SK-N-SH (cell line): ENCODE data around the gene TM7SF2. TPM values are rescaled to one million over a fixed set of nuclear protein-coding genes. Genes with fewer than 3 reads are reported as not detected.
"Not testable (repeated sequence)": the region's sequence is repeated elsewhere in the genome, so short reads cannot be mapped to it uniquely, and the experiment has no call there.

Source experiments
- CTCF ChIA-PET: fragments of 300-600, 350-600 bp; formaldehyde crosslinking; extraction: SDS; loops from one replicate; lab custom pipeline; 2021; lab: Yijun Ruan, JAX
- POLR2A ChIA-PET: fragments of 350-600 bp; sonication (Branson Sonifier 250); formaldehyde crosslinking; extraction: SDS; loops from one replicate; lab custom pipeline; 2020; ENCODE audit warnings: antibody characterized with exemption, inconsistent platforms; lab: Yijun Ruan, JAX
- DNase-seq: peaks from one replicate; pipeline ENCODE4 v3.0.0; 2012
- H2AFZ ChIP-seq: fragments of 200-600 bp; sonication (generic); 2 replicates; pipeline ENCODE4 v1.8.1; 2016; ENCODE audit warnings: antibody characterized with exemption, mild to moderate bottlenecking, low read depth
- H3F3A ChIP-seq: fragments of 200-600 bp; sonication (generic); replicated peaks from 2 replicates; pipeline ENCODE3; 2016; ENCODE audit warnings: antibody characterized with exemption, mild to moderate bottlenecking; ENCODE audit not compliant: insufficient read depth
- H3K27ac ChIP-seq, 2 experiments: fragments of 200-500 bp in 1 of 2; fragments of 200-600 bp in 1 of 2; sonication (Bioruptor generic) in 1 of 2; sonication (generic), shearing (Covaris generic) in 1 of 2; 2 replicates each; pipeline versions ENCODE4 v1.5.1 to v1.6.1; 2014 to 2016; ENCODE audit warnings: low read depth in 2 of 2, inconsistent platforms in 1 of 2, low read length in 1 of 2, mild to moderate bottlenecking in 1 of 2, mixed read lengths in 1 of 2
- H3K27me3 ChIP-seq: fragments of 200-600 bp; sonication (generic), shearing (Covaris generic); 2 replicates; pipeline ENCODE4 v1.6.1; 2016; ENCODE audit warnings: mixed run types; ENCODE audit not compliant: insufficient read depth
- H3K36me3 ChIP-seq, 2 experiments: fragments of 200-500 bp in 1 of 2; fragments of 200-600 bp in 1 of 2; sonication (Bioruptor generic) in 1 of 2; sonication (generic) in 1 of 2; replicated peaks in 1 of 2; 2 replicates each; pipeline versions ENCODE3 to v1.5.1; 2014 to 2016; ENCODE audit warnings: low read length in 1 of 2, mild to moderate bottlenecking in 1 of 2; ENCODE audit not compliant: insufficient read depth in 2 of 2, control insufficient read depth in 1 of 2
- H3K4me1 ChIP-seq, 2 experiments: fragments of 200-500 bp in 1 of 2; fragments of 200-600 bp in 1 of 2; sonication (Bioruptor generic) in 1 of 2; sonication (generic), shearing (Covaris generic) in 1 of 2; 2 replicates each; pipeline versions ENCODE4 v1.5.1 to v1.6.1; 2014 to 2016; ENCODE audit warnings: low read depth in 1 of 2, low read length in 1 of 2, mixed run types in 1 of 2; ENCODE audit not compliant: insufficient read depth in 2 of 2, control insufficient read depth in 1 of 2
- H3K4me2 ChIP-seq: fragments of 200-600 bp; sonication (generic), shearing (Covaris generic); 2 replicates; pipeline ENCODE4 v1.6.1; 2017; ENCODE audit warnings: mixed run types
- H3K4me3 ChIP-seq, 2 experiments: fragments of 200-500 bp in 1 of 2; fragments of 200-600 bp in 1 of 2; sonication (Bioruptor generic) in 1 of 2; sonication (generic), shearing (Covaris generic) in 1 of 2; 2 replicates each; pipeline versions ENCODE4 v1.5.1 to v1.8.1; 2014 to 2016; ENCODE audit warnings: low read depth in 2 of 2, inconsistent platforms in 1 of 2, low read length in 1 of 2, mild to moderate bottlenecking in 1 of 2, mixed read lengths in 1 of 2, moderate library complexity in 1 of 2
- H3K79me2 ChIP-seq: fragments of 200-600 bp; sonication (generic); 2 replicates; pipeline ENCODE4 v1.8.1; 2017; ENCODE audit warnings: mild to moderate bottlenecking; ENCODE audit not compliant: insufficient read depth
- H3K9ac ChIP-seq: fragments of 200-600 bp; sonication (generic); 2 replicates; pipeline ENCODE4 v1.6.1; 2017; ENCODE audit warnings: mixed run types
- H3K9me2 ChIP-seq: fragments of 200-600 bp; sonication (generic); 2 replicates; pipeline ENCODE4 v1.6.1; 2017; ENCODE audit warnings: mixed run types
- H3K9me3 ChIP-seq: fragments of 200-600 bp; sonication (generic); 2 replicates; pipeline ENCODE4 v1.6.1; 2017; ENCODE audit warnings: mixed run types, mild to moderate bottlenecking, moderate library complexity
- H4K20me1 ChIP-seq: fragments of 200-600 bp; sonication (generic); 2 replicates; pipeline ENCODE4 v1.6.1; 2017; ENCODE audit warnings: mild to moderate bottlenecking, mixed run types; ENCODE audit not compliant: insufficient read depth
- CHD2 ChIP-seq: fragments of 150-350 bp; IDR thresholded peaks from 2 replicates; pipeline ENCODE4 v1.6.1; 2018; ENCODE audit warnings: low read length; ENCODE audit not compliant: partially characterized antibody
- FOXM1 ChIP-seq: IDR thresholded peaks from 2 replicates; pipeline ENCODE4 v1.4.0; 2012; ENCODE audit warnings: low read depth, mild to moderate bottlenecking
- GATA2 ChIP-seq: sonication (generic); formaldehyde crosslinking; IDR thresholded peaks from 2 replicates; pipeline ENCODE4 v1.5.0; 2020; ENCODE audit warnings: mild to moderate bottlenecking, missing genetic modification reagents
- MEF2A ChIP-seq: IDR thresholded peaks from 2 replicates; pipeline ENCODE4 v1.4.0; 2012; ENCODE audit warnings: low read depth, borderline replicate concordance
- POLR2AphosphoS5 ChIP-seq: IDR thresholded peaks from 2 replicates; pipeline ENCODE4 v1.6.1; 2012; ENCODE audit warnings: low read depth, low read length
- RXRA ChIP-seq: IDR thresholded peaks from 2 replicates; pipeline ENCODE4 v1.4.0; 2012; ENCODE audit warnings: low read depth, mild to moderate bottlenecking, borderline replicate concordance
- YY1 ChIP-seq: IDR thresholded peaks from 2 replicates; pipeline ENCODE4 v1.4.0; 2012; ENCODE audit warnings: low read depth, mild to moderate bottlenecking
- WGBS: methylation state at CpG from one replicate; pipeline ENCODE4 v1.1.6; 2017; ENCODE audit warnings: low lambda C conversion rate; 5-methylcytosine and 5-hydroxymethylcytosine counted together
- polyA plus RNA-seq, 3 experiments: library from polyadenylated mRNA; depleted of rRNA; stranded (reverse); fragments of >200 nt; gene quantifications; 2 replicates each; pipeline ENCODE4 v1.2.3, GENCODE V29; 2012
- TF ChIP-seq, protein P1 (sequence below): IDR thresholded peaks from 2 replicates; pipeline ENCODE4 v1.6.1; 2012; ENCODE audit warnings: mild to moderate bottlenecking, low read depth, low read length, moderate library complexity
- TF ChIP-seq, protein P2 (sequence below): fragments of 200-600 bp; sonication (generic); IDR thresholded peaks from 2 replicates; pipeline ENCODE4 v1.6.1; 2017; ENCODE audit warnings: antibody characterized with exemption, mild to moderate bottlenecking, moderate library complexity
- TF ChIP-seq, protein P3 (sequence below): fragments of 150-350 bp; IDR thresholded peaks from 2 replicates; pipeline ENCODE4 v1.6.1; 2017; ENCODE audit warnings: antibody characterized with exemption, low read length, low read depth, borderline replicate concordance

The TM7SF2 gene
- polyA plus RNA-seq, 1 of the 3 experiments (the other 2 are of a cell fraction) = 87.8 TPM

DNA sequence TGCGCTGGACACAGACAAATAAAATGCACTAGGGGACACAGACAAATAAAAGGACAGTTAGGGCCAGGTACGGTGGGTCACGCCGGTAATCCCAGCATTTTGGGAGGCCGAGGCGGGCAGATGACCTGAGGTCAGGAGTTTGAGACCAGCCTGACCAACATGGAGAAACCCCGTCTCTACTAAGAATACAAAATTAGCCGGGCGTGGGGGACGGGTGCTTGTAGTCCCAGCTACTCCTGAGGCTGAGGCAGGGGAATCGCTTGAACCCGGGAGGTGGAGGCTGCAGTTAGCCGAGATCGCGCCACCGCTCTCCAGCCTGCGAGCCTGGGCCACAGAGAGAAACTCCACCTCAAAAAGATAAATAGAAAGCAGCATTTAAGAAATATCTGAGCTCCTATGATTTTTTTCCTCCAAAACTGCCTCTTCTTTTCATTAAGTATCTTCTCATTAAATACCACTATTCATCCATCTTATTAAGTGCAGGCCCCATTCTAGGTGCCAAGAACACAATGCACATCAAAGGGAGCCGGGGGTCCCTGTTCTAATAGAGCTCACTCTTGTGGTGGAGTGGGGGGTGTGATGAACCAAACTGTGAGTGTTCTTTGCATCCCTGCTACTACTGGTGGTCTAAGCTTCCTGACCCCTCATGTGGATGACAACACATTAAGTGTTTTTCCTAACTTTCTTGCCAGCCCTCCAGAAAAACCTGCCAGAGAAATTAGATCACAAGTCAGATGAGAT lies 6.6 kb downstream of the TM7SF2 start:
- H3K9me2 ChIP-seq = no peaks in the 10 kb centered on the region
- TF ChIP-seq RXRA (no peak), POLR2AphosphoS5 (0 out of 2 replicates have a peak, but pooled peaks have one; percentile 8)
- TF ChIP-seq, all 33 proteins: peak for 1
- no peak overlapping the region for H2AFZ ChIP-seq
- CTCF ChIA-PET = interaction anchor here (0.6 to 3.2 kb wide), 21 partner anchors 9 to 284 kb away, joined by 3 to 27 read pairs (median 5); partner anchors contain the start of genes ARL2, CAPN1, CDC42BPG and EHD1
- H3K9ac ChIP-seq = no peak overlapping the region
- no peaks in the 10 kb centered on the region for H3K9me3 ChIP-seq
- H3K4me1 ChIP-seq = peaks cover 23 to 46% of the 10 kb centered on the region in 2 experiments; a peak in 3 of 4 replicates
- no peaks in the 10 kb centered on the region for H3K27me3 ChIP-seq
- H3K36me3 ChIP-seq = peaks cover 34 to 35% of the 10 kb centered on the region in 2 experiments
- peak overlapping the region in 1 of 2 experiments; percentile 74; a peak in 1 of 4 replicates for H3K4me3 ChIP-seq
- H4K20me1 ChIP-seq = no peaks in the 10 kb centered on the region
- H3K79me2 ChIP-seq = peaks cover 51% of the 10 kb centered on the region
- DNase-seq = no peak
- POLR2A ChIA-PET = interaction anchor here (0.5 to 3.4 kb wide), 5 partner anchors 14 to 63 kb away, joined by 3 to 25 read pairs (median 5); partner anchors contain the start of genes CAPN1, CDCA5, SYVN1 and ZFPL1
- H3K27ac ChIP-seq = peak overlapping the region; percentile 21 to 51; a peak in 2 of 4 replicates
- H3K4me2 ChIP-seq = no peak overlapping the region
- H3F3A ChIP-seq = peaks cover 29% of the 10 kb centered on the region
- 87% methylated on average over 18 of the region's 18 CpGs for WGBS

DNA sequence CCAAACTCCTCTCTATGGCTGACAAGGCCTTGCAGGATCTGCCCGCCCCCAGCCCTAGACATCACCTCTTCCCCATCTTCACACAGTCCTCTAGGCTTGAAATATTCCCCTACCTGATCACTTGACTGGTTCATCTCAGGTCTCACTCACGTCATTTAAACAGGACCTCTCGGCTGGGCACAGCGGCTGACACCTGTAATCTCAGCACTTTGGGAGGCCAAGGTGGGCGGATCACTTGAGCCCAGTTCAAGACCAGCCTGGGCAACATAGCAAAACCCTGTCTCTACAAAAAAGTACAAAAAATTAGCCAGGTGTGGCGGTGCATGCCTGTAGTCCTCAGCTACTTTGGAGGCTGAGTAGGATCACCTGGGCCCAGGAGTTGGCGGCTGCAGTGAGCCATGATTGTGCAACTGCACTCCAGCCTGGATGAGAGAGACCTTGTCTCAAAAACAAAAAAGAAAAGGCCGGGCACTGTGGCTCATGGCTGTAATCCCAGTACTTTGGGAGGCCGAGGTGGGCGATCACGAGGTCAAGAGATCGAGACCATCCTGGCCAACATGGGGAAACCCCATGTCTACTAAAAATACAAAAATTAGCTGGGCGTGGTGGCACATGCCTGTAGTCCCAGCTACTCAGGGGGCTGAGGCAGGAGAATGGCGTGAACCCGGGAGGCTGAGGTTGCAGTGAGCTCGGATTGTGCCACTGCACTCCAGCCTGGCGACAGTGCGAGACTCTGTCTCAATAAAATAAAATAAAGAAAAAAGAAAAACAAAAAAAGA lies 7.4 kb downstream of the TM7SF2 start:
- ChIA-PET CTCF (interaction anchor here (0.6 to 3.3 kb wide), 13 partner anchors 7 to 285 kb away, joined by 3 to 47 read pairs (median 4); partner anchors contain the start of genes ARL2, CAPN1, SYVN1 and TM7SF2), POLR2A (interaction anchor here (3.4 kb wide), 1 partner anchor 16 kb away, joined by 25 read pairs; the partner anchor contains the start of gene SYVN1)
- H2AFZ ChIP-seq, H3K9me3 ChIP-seq, H3K27me3 ChIP-seq, DNase-seq, H3K9ac ChIP-seq, H3K9me2 ChIP-seq, H3K4me2 ChIP-seq, H4K20me1 ChIP-seq, H3K4me3 ChIP-seq: not testable (repeated sequence)
- peaks cover 29% of the 10 kb centered on the region for H3F3A ChIP-seq
- H3K27ac ChIP-seq = peak overlapping the region in 1 of 2 experiments; percentile 15; a peak in 1 of 4 replicates
- peaks cover 34 to 38% of the 10 kb centered on the region in 2 experiments for H3K36me3 ChIP-seq
- H3K4me1 ChIP-seq = peaks cover 18 to 38% of the 10 kb centered on the region in 2 experiments; a peak in 3 of 4 replicates
- WGBS = 96% methylated on average over 18 of the region's 18 CpGs
- peaks cover 59% of the 10 kb centered on the region for H3K79me2 ChIP-seq

DNA sequence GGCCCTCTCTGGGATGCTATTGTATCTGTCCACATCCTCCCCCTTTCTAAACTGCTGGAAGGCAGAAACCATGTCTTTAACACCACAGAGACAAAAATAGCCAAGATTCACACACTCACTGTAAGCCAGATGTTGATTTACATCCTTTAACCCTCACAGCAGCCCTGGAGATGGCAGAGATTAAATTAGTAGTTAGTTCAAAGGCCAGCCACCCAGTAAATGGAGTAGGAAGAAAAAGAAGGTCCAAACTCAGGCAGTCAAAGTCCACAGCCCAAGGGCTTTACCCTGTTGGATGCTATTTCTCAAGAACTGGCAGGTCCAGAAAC lies 8.0 kb downstream of the TM7SF2 start:
- Histone ChIP-seq H3K4me1 (peaks cover 18 to 33% of the 10 kb centered on the region in 2 experiments; a peak in 3 of 4 replicates), H3F3A (peaks cover 29% of the 10 kb centered on the region), H3K9me2 (no peaks in the 10 kb centered on the region), H3K9me3 (no peaks in the 10 kb centered on the region), H3K36me3 (peaks cover 36 to 42% of the 10 kb centered on the region in 2 experiments), H3K4me3 (no peak overlapping the region), H4K20me1 (no peaks in the 10 kb centered on the region), H3K27ac (no peak overlapping the region), H3K27me3 (no peaks in the 10 kb centered on the region), H2AFZ (no peak overlapping the region), H3K4me2 (no peak overlapping the region), H3K9ac (no peak overlapping the region), H3K79me2 (peaks cover 65% of the 10 kb centered on the region)
- ChIA-PET CTCF (interaction anchor here (1.4 to 3.3 kb wide), 2 partner anchors 8 to 62 kb away, joined by 3 to 47 read pairs; partner anchors contain the start of gene TM7SF2), POLR2A (no interaction called here)
- DNase-seq = no peak
- TF ChIP-seq YY1 (no peak), GATA2 (no peak), RXRA (no peak), FOXM1 (no peak), CHD2 (no peak), MEF2A (no peak)
- TF ChIP-seq, protein P1, sequence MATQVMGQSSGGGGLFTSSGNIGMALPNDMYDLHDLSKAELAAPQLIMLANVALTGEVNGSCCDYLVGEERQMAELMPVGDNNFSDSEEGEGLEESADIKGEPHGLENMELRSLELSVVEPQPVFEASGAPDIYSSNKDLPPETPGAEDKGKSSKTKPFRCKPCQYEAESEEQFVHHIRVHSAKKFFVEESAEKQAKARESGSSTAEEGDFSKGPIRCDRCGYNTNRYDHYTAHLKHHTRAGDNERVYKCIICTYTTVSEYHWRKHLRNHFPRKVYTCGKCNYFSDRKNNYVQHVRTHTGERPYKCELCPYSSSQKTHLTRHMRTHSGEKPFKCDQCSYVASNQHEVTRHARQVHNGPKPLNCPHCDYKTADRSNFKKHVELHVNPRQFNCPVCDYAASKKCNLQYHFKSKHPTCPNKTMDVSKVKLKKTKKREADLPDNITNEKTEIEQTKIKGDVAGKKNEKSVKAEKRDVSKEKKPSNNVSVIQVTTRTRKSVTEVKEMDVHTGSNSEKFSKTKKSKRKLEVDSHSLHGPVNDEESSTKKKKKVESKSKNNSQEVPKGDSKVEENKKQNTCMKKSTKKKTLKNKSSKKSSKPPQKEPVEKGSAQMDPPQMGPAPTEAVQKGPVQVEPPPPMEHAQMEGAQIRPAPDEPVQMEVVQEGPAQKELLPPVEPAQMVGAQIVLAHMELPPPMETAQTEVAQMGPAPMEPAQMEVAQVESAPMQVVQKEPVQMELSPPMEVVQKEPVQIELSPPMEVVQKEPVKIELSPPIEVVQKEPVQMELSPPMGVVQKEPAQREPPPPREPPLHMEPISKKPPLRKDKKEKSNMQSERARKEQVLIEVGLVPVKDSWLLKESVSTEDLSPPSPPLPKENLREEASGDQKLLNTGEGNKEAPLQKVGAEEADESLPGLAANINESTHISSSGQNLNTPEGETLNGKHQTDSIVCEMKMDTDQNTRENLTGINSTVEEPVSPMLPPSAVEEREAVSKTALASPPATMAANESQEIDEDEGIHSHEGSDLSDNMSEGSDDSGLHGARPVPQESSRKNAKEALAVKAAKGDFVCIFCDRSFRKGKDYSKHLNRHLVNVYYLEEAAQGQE = no peak
- TF ChIP-seq, protein P2, sequence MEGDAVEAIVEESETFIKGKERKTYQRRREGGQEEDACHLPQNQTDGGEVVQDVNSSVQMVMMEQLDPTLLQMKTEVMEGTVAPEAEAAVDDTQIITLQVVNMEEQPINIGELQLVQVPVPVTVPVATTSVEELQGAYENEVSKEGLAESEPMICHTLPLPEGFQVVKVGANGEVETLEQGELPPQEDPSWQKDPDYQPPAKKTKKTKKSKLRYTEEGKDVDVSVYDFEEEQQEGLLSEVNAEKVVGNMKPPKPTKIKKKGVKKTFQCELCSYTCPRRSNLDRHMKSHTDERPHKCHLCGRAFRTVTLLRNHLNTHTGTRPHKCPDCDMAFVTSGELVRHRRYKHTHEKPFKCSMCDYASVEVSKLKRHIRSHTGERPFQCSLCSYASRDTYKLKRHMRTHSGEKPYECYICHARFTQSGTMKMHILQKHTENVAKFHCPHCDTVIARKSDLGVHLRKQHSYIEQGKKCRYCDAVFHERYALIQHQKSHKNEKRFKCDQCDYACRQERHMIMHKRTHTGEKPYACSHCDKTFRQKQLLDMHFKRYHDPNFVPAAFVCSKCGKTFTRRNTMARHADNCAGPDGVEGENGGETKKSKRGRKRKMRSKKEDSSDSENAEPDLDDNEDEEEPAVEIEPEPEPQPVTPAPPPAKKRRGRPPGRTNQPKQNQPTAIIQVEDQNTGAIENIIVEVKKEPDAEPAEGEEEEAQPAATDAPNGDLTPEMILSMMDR = no peak
- TF ChIP-seq, protein P3, sequence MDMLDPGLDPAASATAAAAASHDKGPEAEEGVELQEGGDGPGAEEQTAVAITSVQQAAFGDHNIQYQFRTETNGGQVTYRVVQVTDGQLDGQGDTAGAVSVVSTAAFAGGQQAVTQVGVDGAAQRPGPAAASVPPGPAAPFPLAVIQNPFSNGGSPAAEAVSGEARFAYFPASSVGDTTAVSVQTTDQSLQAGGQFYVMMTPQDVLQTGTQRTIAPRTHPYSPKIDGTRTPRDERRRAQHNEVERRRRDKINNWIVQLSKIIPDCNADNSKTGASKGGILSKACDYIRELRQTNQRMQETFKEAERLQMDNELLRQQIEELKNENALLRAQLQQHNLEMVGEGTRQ = no peak
